IPS-18c (cell line): ENCODE results near the gene CBX3.
"Not testable (repeated sequence)": the region's sequence is repeated elsewhere in the genome, so short reads cannot be mapped to it uniquely, and the experiment has no call there.

Experiments
- H3K4me3 ChIP-seq: 2 replicates; pipeline ENCODE4 v1.7.0; 2013; ENCODE audit warnings: low read depth, mild to moderate bottlenecking, low read length, moderate library complexity; ENCODE audit not compliant: insufficient read depth
- H3K9me3 ChIP-seq: one replicate; pipeline ENCODE4 v1.6.1; 2013; ENCODE audit warnings: mild to moderate bottlenecking, low read length, moderate library complexity; ENCODE audit not compliant: control insufficient read depth, insufficient read depth

Gene CBX3

DNA sequence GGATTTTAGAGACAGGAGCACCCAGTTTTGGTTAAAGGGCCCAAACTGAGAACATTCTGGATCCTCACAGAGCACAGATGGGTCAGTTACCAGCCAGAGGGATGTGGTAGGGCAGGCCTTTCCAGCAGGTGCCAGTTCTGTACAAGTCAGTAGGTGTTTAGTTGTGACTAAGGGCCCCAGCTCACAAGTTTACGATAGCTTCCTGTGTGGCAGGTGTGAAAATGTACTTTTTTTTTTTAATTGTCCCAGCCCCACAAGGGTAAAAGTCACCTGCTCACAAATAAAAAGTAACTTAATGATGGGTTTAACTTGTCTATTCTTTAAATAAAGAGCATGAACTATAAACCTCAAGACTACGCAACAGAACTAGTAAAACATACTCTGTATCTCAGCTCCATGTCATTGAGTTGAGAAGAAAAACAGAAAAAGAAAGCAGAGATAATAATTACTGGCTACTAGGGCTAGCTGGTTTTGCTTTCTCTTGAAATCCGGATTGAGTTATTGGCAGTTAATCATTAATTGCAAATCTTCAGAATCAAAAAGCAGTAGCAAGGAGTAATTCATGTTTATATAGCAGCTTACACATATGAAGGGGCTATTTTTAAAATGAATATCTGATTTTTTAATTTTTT, 34.1 kb upstream of the CBX3 start:
- Histone ChIP-seq H3K9me3 (peaks cover 6% of the 10 kb centered on the region), H3K4me3 (no peak overlapping the region)

DNA sequence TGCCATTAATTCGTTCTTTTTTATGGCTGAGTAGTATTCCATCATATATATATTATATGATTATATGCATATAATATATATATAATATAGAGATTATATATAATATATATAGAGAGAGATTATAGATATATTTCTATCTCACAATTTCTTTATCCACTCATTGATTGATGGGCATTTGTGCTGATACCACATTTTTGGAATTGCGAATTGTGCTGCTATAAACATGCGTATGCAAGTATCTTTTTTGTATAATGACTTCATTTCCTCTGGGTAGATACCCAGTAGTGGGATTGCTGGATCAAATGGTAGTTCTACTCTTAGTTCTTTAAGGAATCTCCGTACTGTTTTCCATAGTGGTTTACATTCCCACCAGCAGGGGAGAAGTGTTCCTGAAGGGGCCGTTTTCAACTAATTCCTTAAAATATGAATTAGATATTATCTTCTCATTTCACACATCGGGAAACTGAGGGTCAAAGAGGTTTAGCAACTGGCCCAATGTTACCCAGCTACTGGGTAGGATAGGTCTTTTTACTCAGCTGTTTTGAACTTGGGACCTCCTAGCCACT, 33.0 kb upstream of the CBX3 start:
- Histone ChIP-seq H3K4me3 (no peak overlapping the region), H3K9me3 (peaks cover 6% of the 10 kb centered on the region)

DNA sequence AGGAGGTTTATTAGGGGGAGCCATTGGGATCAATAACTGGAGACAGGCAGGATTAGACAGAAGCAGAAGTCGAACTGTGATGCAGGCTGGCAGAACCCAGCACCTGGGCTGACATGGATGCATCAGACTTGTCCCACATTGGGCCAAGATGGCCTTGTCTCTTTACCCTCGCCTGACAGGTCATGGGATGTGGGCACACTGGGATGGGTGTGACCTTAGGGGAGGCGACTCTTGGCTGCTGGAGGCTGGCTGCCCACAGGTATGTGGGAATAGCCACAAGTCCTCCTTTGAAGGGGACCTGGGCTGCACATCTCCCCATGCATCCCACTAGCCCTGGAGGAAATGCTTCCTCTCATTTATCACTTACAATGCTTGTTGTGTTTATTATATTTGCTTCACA, 32.3 kb upstream of the CBX3 start:
- peaks cover 6% of the 10 kb centered on the region for H3K9me3 ChIP-seq
- no peak overlapping the region for H3K4me3 ChIP-seq

DNA sequence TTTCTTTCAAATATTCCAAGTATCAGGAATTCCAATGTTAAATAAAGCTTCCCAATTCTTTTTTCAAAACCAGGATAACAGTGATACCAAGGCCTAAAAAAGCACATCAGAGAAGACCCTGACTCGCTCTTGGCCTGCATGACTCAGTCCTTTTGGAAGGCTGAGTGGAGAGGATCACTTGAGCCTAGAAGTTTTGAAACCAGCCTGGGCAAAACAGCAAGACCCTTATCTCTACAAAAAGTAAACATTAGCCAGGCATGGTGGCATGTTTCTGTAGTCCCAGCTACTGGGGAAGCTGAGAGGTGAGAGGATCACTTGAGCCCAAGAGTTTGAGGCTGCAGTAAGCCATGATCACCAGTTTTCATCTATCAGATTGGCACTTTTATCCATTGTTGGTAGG, 30.9 kb upstream of the CBX3 start:
- Histone ChIP-seq H3K9me3 (peaks cover 6% of the 10 kb centered on the region), H3K4me3 (no peak overlapping the region)

DNA sequence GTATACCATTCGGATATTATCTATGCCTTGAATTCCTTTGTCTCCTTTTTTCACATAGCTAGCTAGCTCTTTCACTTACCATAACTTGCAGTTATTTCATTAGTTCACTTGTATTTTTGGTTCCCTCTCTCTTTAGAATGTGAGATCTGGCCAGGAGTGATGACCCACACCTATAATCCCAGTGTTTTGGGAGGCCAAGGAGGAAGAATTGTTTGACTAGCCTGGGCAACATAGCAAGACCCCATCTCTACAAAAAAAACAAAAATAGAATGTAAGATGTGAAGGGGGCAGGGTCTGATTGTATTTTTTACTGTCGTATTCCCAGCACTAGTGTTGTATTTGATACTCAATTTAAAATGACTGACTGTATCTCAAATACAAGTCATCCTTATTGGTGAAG, 29.9 kb upstream of the CBX3 start:
- Histone ChIP-seq H3K9me3 (peaks cover 6% of the 10 kb centered on the region), H3K4me3 (no peak overlapping the region)

DNA sequence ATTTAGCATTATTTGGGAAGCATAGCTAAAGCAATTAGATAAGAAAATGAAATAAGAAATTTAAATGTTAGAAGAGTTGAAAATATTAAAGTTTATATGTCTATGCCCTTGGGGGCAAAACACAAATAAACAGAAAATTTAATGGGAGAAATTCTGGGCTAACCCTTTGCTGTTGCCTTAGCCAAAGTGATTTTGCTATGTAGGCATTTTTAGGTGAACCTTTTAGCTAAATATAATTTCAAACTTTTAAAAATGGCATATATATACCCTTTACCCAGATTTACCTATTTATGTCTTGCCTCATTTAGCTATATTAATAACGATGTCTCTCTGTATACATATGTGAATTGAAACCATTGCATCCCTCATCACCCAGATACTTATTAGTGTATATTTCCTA, 29.5 kb upstream of the CBX3 start:
- no peak overlapping the region for H3K4me3 ChIP-seq
- H3K9me3 ChIP-seq: peaks cover 6% of the 10 kb centered on the region

DNA sequence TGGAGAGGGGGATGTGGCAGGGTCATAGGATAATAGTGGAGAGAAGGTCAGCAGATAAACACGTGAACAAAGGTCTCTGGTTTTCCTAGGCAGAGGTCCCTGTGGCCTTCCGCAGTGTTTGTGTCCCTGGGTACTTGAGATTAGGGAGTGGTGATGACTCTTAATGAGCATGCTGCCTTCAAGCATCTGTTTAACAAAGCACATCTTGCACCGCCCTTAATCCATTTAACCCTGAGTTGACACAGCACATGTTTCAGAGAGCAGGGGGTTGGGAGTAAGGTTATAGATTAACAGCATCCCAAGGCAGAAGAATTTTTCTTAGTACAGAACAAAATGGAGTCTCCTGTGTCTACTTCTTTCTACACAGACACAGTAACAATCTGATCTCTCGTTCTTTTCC, 25.6 kb upstream of the CBX3 start:
- not testable (repeated sequence) for H3K4me3 ChIP-seq, H3K9me3 ChIP-seq

DNA sequence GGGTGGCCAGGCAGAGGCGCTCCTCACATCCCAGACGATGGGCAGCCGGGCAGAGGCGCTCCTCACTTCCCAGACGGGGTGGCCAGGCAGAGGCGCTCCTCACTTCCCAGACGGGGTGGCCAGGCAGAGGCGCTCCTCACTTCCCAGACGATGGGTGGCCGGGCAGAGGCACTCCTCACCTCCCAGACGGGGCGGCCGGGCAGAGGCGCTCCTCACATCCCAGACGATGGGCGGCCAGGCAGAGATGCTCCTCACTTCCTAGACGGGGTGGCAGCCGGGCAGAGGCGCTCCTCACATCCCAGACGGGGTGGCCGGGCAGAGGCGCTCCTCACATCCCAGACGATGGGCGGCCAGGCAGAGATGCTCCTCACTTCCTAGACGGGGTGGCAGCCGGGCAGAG, 24.8 kb upstream of the CBX3 start:
- H3K4me3 ChIP-seq: not testable (repeated sequence)

DNA sequence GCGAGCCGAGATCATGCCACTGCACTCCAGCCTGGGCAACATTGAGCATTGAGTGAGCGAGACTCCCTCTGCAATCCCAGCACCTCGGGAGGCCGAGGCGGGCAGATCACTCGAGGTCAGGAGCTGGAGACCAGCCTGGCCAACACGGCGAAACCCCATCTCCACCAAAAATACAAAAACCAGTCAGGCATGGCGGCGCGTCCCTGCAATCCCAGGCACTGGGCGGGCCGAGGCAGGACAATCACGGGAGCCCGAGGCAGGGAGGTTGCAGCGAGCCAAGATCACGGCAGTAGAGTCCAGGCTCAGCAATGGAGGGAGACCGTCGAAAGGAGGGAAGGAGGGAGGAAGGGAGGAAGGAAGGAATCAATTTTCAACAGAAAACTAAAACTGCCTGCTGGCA, 24.3 kb upstream of the CBX3 start:
- not testable (repeated sequence) for H3K9me3 ChIP-seq, H3K4me3 ChIP-seq

More for the DNA sequence above, 24.8 kb upstream of the CBX3 start:
- not testable (repeated sequence) for H3K9me3 ChIP-seq

DNA sequence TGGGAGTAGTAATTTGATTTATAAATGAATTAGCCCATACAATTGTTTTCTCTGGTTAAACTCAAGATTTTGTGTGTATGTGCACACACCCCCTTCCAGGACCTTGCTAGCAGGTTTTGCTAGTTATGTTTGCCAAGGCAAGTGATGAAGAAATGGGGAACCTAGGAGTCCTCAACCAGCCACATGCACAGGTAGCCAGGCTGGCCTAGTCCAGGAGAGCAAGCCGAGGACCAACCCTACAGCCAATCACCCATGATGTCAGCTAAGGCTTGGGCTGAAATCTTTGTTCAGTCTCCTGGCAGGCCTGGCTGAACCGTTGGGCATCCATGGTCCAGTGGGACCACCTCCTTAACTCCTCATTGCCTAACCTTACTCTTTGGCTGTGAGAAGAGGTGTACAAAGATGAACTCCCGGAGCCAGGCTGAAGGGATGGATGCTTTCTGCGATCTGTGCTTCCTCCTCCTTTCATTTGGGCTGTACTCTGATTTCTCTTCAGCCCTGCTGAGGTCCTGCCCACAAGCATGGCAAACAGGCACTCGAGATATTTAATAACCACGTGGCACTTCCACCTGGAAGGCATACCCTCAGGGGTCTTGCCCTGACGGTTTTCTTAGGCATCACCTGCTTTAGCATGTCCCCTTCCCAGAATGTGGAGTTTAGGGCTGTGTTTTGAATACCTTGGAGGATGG, 23.1 kb upstream of the CBX3 start:
- Histone ChIP-seq H3K4me3 (no peak overlapping the region), H3K9me3 (no peaks in the 10 kb centered on the region)

DNA sequence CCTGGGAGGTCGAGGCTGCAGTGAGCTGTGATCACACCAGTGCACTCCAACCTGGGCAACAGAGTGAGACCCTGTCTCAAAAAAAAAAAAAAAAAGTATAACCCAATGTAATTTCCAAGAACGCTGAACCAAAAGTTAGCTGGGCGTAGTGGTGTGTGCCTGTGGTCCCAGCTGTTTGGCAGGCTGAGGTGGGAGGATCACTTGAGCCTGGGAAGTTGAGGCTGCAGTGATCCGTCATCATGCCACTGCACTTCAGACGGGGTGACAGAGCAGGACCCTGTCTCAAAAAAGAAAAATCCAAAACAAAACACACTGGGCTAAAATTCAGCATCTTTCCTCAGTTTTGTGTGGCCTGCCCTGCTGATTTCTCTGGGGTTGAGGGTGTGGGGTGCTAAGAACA, 22.1 kb upstream of the CBX3 start:
- no peaks in the 10 kb centered on the region for H3K9me3 ChIP-seq
- no peak overlapping the region for H3K4me3 ChIP-seq

DNA sequence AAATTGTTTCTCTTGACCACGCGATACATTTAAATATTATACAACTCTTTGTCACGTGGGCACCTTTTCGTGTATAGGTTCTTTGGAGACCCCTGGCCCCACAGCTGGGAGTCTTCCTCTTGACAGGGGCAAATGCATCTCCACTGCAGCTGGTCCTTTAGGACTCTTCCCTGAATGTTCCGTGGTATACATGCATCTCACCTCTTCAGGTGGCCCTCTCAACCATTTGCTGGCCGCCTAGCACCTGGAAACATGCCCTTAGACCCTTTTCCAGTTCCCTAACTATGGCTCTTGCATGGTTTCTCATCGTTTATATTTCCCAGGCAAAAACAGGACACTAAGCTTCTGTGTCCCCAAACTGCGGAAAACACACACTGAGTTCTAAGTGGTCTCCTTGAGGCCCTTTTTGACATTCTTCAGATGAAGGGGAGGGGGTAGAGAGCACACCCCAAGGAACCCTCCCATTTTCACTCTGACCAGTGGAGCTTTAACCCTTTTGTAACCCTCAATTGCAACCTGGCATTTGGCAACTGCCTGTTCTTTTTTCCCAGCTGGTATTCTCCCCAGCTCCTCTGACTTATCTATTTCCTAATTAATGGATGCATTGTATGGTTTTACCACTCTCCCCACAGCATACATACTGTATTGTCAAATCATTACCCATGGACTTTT, 21.6 kb upstream of the CBX3 start:
- H3K4me3 ChIP-seq: no peak overlapping the region
- H3K9me3 ChIP-seq: no peaks in the 10 kb centered on the region

DNA sequence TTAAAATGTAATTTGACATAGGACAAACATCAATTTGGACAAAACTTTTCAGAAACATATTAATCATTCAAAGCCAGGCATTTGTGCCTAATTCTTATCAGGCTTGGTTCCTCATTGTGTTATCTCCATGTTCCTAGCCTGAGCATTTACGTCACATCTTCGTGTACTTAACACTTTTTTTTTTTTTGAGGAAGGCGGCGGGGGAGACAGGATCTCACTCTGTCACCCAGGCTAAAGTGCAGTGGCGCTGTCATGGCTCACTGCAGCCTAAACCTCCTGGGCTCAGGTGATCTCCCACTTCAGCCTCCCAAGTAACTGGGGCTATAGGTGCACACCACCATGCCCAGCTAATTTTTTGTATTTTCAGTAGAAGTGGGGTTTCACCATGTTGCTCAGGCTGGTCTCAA, 20.8 kb upstream of the CBX3 start:
- Histone ChIP-seq H3K4me3 (no peak overlapping the region), H3K9me3 (no peaks in the 10 kb centered on the region)

DNA sequence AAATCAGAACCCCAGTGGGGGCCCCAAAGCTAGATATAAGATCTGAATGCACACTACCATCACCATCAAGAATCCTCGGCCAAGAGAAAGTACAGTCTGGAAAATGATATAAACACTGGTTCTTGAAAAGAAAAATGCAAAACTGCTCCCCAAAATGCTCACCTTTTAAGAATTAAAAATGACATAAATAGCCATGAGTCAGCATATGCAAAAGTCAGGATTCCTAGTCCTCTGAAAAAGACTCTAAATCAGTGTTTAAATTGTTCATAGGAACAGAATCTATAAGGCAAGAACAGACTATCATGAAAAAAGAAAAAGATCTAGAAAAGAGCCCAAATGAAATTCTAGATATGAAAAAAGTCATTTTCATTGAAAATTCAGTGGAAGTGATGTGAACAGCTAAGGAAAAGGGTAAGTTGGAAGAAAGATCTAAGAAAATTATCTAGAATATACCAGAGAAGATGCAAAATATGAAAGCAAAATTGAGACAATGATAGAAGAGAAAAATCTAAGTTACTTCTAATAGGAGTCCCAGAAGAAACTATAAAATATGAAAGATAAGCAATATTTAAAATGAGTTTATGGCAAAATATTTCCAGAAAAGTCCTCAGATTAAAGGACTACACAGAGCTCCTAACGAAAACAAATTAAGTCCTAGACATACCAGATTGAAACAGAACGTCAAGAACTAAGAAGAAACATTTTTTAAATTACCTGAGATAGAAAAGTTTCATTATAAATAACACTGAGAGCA, 19.9 kb upstream of the CBX3 start:
- Histone ChIP-seq H3K9me3 (no peaks in the 10 kb centered on the region), H3K4me3 (no peak overlapping the region)

DNA sequence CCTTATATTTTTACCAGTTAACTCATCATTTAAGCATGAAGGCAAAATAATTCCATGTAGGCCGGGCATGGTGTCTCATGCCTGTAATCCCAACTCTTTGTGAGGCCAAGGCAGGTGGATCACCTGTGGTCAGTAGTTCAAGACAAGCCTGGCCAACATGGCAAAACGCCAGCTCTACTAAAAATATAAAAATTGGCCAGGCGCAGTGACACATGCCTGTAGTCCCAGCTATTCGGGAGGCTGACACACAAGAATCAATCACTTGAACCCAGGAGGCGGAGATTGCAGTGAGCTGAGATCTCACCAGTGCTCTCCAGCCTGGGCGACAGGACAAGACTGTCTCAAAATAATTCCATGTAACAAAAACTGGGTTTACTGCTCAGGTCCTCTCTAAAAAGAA, 19.3 kb upstream of the CBX3 start:
- Histone ChIP-seq H3K4me3 (no peak overlapping the region), H3K9me3 (no peaks in the 10 kb centered on the region)

DNA sequence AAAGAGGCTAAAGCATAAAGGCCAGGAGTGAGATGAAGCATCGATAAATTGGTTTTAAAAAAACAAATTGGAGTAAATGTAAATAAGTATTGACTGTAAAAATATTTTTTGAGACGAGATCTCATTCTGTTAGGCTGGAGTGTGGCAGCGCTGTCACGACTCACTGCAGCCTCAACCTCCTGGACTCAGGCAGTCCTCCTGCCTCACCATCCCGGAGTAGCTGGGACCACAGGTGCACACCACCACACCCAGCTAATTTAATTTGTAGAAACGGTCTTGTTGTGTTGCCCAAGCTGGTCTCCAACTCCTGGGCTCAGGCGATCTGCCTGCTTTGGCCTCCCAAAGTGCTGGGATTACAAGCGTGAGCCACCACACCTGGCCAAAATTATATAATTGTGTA, 18.8 kb upstream of the CBX3 start:
- H3K4me3 ChIP-seq: no peak overlapping the region
- H3K9me3 ChIP-seq: no peaks in the 10 kb centered on the region

DNA sequence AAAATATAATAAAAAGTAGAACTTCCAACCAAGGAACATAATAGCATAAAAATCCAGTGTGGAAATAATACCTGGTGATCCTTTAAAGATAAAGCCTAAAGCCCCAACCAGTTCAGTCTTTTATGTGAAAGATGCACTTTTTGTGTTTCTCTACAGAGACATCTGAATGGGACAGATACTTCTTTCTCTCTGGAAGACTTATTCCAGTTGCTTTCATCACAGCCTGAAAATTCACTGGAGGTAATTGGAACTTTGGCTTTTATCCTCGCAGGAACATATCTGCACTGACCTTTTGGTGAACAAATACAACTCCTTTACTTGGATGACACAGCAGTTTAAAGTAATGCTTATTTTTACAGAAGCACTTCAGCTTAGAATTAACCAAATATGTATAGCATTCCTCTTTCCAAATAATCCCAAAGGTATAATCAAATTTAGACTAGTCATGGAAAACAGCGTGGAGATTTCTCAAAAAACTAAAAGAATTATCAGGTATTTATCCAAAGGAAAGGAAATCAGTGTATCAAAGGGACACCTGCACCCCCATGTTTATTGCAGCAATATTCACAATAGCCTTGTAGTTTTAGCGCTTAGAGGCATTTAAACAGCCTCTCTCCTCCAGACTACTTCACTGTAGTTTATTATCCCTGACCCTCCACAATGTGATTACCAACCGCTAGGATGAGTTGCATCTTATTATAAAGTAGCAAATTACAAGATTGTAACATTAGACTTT, 17.8 kb upstream of the CBX3 start:
- H3K4me3 ChIP-seq: no peak overlapping the region
- no peaks in the 10 kb centered on the region for H3K9me3 ChIP-seq
